WTC11 (cell line): Measurements from ENCODE around the gene TECR. TPM values are rescaled to one million over a fixed set of nuclear protein-coding genes. Genes with fewer than 3 reads are reported as not detected.
"Not testable (repeated sequence)": the region's sequence is repeated elsewhere in the genome, so short reads cannot be mapped to it uniquely, and the experiment has no call there.

Source experiments
- ATAC-seq: fragments of 200-7000 bp; cut with Tn5 transposase; 2 replicates; pipeline ENCODE4 v1.10.0; 2021; ENCODE audit warnings: mild to moderate bottlenecking, moderate library complexity
- CTCF ChIA-PET: fragments of 300-600 bp; sonication (Branson Sonifier 250); formaldehyde crosslinking; loops from one replicate; lab custom pipeline; 2021; ENCODE audit warnings: antibody characterized with exemption; lab: Charles Lee
- POLR2A ChIA-PET: fragments of 350-600 bp; sonication (Branson Sonifier 250); formaldehyde crosslinking; loops from one replicate; lab custom pipeline; 2021; ENCODE audit warnings: antibody characterized with exemption; lab: Charles Lee
- DNase-seq: peaks from one replicate; pipeline ENCODE4 v3.0.0; 2021; ENCODE audit warnings: low spot score
- H3K27ac Mint-ChIP-seq: 2 replicates; pipeline ENCODE4 v1.8.0; 2021; ENCODE audit warnings: mixed read lengths
- H3K27me3 Mint-ChIP-seq: 2 replicates; pipeline ENCODE4 v1.8.0; 2021; ENCODE audit warnings: low read depth, mild to moderate bottlenecking, moderate library complexity, mixed read lengths
- H3K36me3 Mint-ChIP-seq: 2 replicates; pipeline ENCODE4 v1.8.0; 2021; ENCODE audit warnings: mixed read lengths
- H3K4me1 Mint-ChIP-seq: 2 replicates; pipeline ENCODE4 v1.8.0; 2022; ENCODE audit warnings: mixed read lengths
- H3K4me3 Mint-ChIP-seq: 2 replicates; pipeline ENCODE4 v1.8.0; 2021; ENCODE audit warnings: mild to moderate bottlenecking, moderate library complexity, mixed read lengths
- H3K9me3 Mint-ChIP-seq: 2 replicates; pipeline ENCODE4 v1.8.0; 2021; ENCODE audit warnings: mixed read lengths
- ATF1 ChIP-seq: sonication (generic); formaldehyde crosslinking; IDR thresholded peaks from 2 replicates; pipeline ENCODE4 v1.8.1; 2023; ENCODE audit warnings: mild to moderate bottlenecking, moderate library complexity, missing genetic modification reagents
- FOXP1 ChIP-seq: sonication (generic); formaldehyde crosslinking; IDR thresholded peaks from 2 replicates; pipeline ENCODE4 v1.8.0; 2022; ENCODE audit warnings: missing genetic modification reagents, mild to moderate bottlenecking, moderate library complexity, borderline replicate concordance
- FOXP4 ChIP-seq: sonication (generic); formaldehyde crosslinking; IDR thresholded peaks from 2 replicates; pipeline ENCODE4 v1.8.0; 2022; ENCODE audit warnings: mild to moderate bottlenecking, missing genetic modification reagents
- GABPB1 ChIP-seq: sonication (generic); formaldehyde crosslinking; IDR thresholded peaks from 2 replicates; pipeline ENCODE4 v1.8.1; 2023; ENCODE audit warnings: mild to moderate bottlenecking, missing genetic modification reagents
- NR1H2 ChIP-seq: sonication (generic); formaldehyde crosslinking; IDR thresholded peaks from 2 replicates; pipeline ENCODE4 v1.9.0; 2021; ENCODE audit warnings: mild to moderate bottlenecking, moderate library complexity, missing genetic modification reagents
- OVOL2 ChIP-seq: fragments of 250-450 bp; sonication (Bioruptor Pico); IDR thresholded peaks from 2 replicates; pipeline ENCODE4 v1.9.0; 2021; ENCODE audit warnings: mild to moderate bottlenecking, borderline replicate concordance
- SMAD3 ChIP-seq: sonication (generic); formaldehyde crosslinking; IDR thresholded peaks from 2 replicates; pipeline ENCODE4 v1.8.0; 2022; ENCODE audit warnings: missing genetic modification reagents, mild to moderate bottlenecking, borderline replicate concordance
- STAT6 ChIP-seq: sonication (generic); formaldehyde crosslinking; conservative IDR thresholded peaks from 2 replicates; pipeline ENCODE4 v1.8.1; 2023; ENCODE audit warnings: mild to moderate bottlenecking, low read depth, missing genetic modification reagents, moderate library complexity
- total RNA-seq: library from RNA; stranded (reverse); gene quantifications from 3 replicates; pipeline ENCODE4 v1.2.3, GENCODE V29; 2021
- TF ChIP-seq, protein P1 (sequence below): sonication (generic); formaldehyde crosslinking; IDR thresholded peaks from 2 replicates; pipeline ENCODE4 v1.8.1; 2022; ENCODE audit warnings: missing genetic modification reagents, borderline replicate concordance
- TF ChIP-seq, protein P2 (sequence below): sonication (generic); formaldehyde crosslinking; IDR thresholded peaks from 2 replicates; pipeline ENCODE4 v1.8.1; 2023; ENCODE audit warnings: mild to moderate bottlenecking, missing genetic modification reagents, borderline replicate concordance
- TF ChIP-seq, protein P3 (sequence below): sonication (generic); formaldehyde crosslinking; IDR thresholded peaks from 2 replicates; pipeline ENCODE4 v1.8.1; 2023; ENCODE audit warnings: mild to moderate bottlenecking, missing genetic modification reagents, moderate library complexity
- TF ChIP-seq, protein P4 (sequence below): sonication (generic); formaldehyde crosslinking; IDR thresholded peaks from 2 replicates; pipeline ENCODE4 v1.8.1; 2022; ENCODE audit warnings: mild to moderate bottlenecking, moderate library complexity, missing genetic modification reagents

Gene TECR
- total RNA-seq, 1 experiment from 2014 or later = 161 TPM

DNA sequence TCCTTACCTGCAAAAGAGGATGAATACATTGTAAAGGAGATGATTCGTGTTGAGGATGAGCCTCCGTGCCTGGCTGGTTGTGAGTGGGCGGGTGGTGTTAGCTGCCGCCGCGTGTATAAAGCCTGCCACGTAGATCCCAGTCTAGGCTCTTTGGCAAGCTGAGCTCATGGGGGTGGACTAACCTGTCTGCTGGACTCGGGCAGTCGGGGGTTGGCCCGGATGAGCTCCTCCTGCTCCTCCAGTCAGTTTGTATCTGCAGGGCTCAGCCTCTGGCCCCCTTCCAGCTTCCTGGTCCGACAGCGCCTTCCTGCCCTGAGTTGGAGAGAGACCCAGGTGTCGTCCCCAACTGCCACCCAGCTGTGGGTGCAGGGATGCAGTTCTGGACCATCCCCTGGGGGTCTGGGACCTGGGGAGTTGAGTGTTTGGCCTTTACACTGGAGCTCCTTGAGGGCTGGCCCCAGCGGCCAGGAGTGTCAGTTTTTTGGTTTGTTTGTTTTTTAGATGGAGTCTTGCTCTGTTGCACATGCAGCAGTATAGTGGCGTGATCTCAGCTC, 20.9 kb downstream of the TECR start (continued):
- no peak for TF ChIP-seq NR1H2 (CRISPR knock-in tag)
- TF ChIP-seq STAT6 (CRISPR knock-in tag) = no peak
- no peak for TF ChIP-seq OVOL2
- TF ChIP-seq, all 79 proteins: peak for 0

- H3K4me1 Mint-ChIP-seq = peaks cover 16% of the 10 kb centered on the region
- not testable (repeated sequence) for H3K36me3 Mint-ChIP-seq, H3K27me3 Mint-ChIP-seq
Measured at GRCh38 chr19:14551134-14552005, 22.0 kb downstream of the TECR start.

DNA sequence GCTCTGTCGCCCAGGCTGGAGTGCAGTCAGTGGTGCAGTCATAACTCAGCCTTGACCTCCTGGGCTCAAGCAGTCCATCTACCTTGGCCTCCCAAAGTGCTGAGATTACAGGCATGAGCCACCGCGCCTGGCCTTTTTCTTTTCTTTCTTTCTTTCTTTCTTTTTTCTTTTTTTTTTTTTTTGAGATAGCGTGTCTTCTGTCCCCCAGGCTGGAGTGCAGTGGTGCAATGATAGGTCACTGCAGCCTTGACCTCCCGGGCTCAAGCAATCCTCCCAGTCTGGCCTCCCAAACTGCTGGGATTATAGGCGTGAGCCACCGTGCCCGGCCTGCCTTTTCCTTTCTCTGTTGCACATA, 22.6 kb downstream of the TECR start:
- DNase-seq, ATAC-seq, H3K4me3 Mint-ChIP-seq, H3K27ac Mint-ChIP-seq, H3K9me3 Mint-ChIP-seq, H3K27me3 Mint-ChIP-seq, H3K36me3 Mint-ChIP-seq, POLR2A ChIA-PET: not testable (repeated sequence)
- peaks cover 18% of the 10 kb centered on the region for H3K4me1 Mint-ChIP-seq
- CTCF ChIA-PET = interaction anchor here (0.6 to 2.5 kb wide), 15 partner anchors 8 to 204 kb away, joined by 3 to 17 read pairs (median 4); partner anchors contain the start of genes DNAJB1 and NDUFB7

More at GRCh38 chr19:14551134-14552005, 22.0 kb downstream of the TECR start:
- H3K9me3 Mint-ChIP-seq, H3K27ac Mint-ChIP-seq: not testable (repeated sequence)
- ATAC-seq (peak; percentile 86), DNase-seq (peak; percentile 78)
- CTCF ChIA-PET = interaction anchor here (0.6 to 2.5 kb wide), 15 partner anchors 8 to 203 kb away, joined by 3 to 17 read pairs (median 4); partner anchors contain the start of genes DNAJB1 and NDUFB7
- TF ChIP-seq, protein P1, sequence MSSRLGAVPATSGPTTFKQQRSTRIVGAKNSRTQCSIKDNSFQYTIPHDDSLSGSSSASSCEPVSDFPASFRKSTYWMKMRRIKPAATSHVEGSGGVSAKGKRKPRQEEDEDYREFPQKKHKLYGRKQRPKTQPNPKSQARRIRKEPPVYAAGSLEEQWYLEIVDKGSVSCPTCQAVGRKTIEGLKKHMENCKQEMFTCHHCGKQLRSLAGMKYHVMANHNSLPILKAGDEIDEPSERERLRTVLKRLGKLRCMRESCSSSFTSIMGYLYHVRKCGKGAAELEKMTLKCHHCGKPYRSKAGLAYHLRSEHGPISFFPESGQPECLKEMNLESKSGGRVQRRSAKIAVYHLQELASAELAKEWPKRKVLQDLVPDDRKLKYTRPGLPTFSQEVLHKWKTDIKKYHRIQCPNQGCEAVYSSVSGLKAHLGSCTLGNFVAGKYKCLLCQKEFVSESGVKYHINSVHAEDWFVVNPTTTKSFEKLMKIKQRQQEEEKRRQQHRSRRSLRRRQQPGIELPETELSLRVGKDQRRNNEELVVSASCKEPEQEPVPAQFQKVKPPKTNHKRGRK (CRISPR knock-in tag) = peak; percentile 21; the same call in 1 of the 2 replicates
- 0 out of 2 replicates have a peak, but pooled peaks have one; percentile 10 for TF ChIP-seq GABPB1 (CRISPR knock-in tag)
- TF ChIP-seq, all 79 proteins: peak for 2; not testable (repeated sequence) for 77
- H3K4me3 Mint-ChIP-seq, POLR2A ChIA-PET: not testable (repeated sequence)

GRCh38 chr19:14553042-14553938, 23.9 kb downstream of the TECR start:
- CTCF ChIA-PET = interaction anchor here (0.8 to 4.4 kb wide), 9 partner anchors 9 to 147 kb away, joined by 3 to 39 read pairs (median 6); partner anchors contain the start of gene NDUFB7
- Mint-ChIP-seq H3K4me3 (no peak overlapping the region), H3K4me1 (peaks cover 20% of the 10 kb centered on the region), H3K9me3 (no peaks in the 10 kb centered on the region), H3K27me3 (no peaks in the 10 kb centered on the region), H3K36me3 (peaks cover 7% of the 10 kb centered on the region), H3K27ac (peak overlapping the region; percentile 91)
- POLR2A ChIA-PET = no interaction called here
- DNase-seq (no peak), ATAC-seq (no peak)
- TF ChIP-seq FOXP4 (CRISPR knock-in tag) (no peak), FOXP1 (CRISPR knock-in tag) (no peak), SMAD3 (CRISPR knock-in tag) (no peak), ATF1 (CRISPR knock-in tag) (no peak)
- TF ChIP-seq, protein P2, sequence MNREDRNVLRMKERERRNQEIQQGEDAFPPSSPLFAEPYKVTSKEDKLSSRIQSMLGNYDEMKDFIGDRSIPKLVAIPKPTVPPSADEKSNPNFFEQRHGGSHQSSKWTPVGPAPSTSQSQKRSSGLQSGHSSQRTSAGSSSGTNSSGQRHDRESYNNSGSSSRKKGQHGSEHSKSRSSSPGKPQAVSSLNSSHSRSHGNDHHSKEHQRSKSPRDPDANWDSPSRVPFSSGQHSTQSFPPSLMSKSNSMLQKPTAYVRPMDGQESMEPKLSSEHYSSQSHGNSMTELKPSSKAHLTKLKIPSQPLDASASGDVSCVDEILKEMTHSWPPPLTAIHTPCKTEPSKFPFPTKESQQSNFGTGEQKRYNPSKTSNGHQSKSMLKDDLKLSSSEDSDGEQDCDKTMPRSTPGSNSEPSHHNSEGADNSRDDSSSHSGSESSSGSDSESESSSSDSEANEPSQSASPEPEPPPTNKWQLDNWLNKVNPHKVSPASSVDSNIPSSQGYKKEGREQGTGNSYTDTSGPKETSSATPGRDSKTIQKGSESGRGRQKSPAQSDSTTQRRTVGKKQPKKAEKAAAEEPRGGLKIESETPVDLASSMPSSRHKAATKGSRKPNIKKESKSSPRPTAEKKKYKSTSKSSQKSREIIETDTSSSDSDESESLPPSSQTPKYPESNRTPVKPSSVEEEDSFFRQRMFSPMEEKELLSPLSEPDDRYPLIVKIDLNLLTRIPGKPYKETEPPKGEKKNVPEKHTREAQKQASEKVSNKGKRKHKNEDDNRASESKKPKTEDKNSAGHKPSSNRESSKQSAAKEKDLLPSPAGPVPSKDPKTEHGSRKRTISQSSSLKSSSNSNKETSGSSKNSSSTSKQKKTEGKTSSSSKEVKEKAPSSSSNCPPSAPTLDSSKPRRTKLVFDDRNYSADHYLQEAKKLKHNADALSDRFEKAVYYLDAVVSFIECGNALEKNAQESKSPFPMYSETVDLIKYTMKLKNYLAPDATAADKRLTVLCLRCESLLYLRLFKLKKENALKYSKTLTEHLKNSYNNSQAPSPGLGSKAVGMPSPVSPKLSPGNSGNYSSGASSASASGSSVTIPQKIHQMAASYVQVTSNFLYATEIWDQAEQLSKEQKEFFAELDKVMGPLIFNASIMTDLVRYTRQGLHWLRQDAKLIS = no peak
- TF ChIP-seq, protein P3, sequence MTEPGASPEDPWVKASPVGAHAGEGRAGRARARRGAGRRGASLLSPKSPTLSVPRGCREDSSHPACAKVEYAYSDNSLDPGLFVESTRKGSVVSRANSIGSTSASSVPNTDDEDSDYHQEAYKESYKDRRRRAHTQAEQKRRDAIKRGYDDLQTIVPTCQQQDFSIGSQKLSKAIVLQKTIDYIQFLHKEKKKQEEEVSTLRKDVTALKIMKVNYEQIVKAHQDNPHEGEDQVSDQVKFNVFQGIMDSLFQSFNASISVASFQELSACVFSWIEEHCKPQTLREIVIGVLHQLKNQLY (CRISPR knock-in tag) = no peak
- TF ChIP-seq, protein P4, sequence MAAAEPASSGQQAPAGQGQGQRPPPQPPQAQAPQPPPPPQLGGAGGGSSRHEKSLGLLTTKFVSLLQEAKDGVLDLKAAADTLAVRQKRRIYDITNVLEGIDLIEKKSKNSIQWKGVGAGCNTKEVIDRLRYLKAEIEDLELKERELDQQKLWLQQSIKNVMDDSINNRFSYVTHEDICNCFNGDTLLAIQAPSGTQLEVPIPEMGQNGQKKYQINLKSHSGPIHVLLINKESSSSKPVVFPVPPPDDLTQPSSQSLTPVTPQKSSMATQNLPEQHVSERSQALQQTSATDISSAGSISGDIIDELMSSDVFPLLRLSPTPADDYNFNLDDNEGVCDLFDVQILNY (CRISPR knock-in tag) = no peak
